Measurements from ENCODE around the gene LRWD1.
"Not testable (repeated sequence)": the region's sequence is repeated elsewhere in the genome, so short reads cannot be mapped to it uniquely, and the experiment has no call there.

LRWD1 gene

GRCh38 chr7:102473271-102473991 is 8.6 kb downstream of the LRWD1 start:
- H3K4me3 ChIP-seq (ENCODE audit: low read depth, low read length), result no peak overlapping the region
- DNase-seq (ENCODE audit: low read depth), result no peak
- TF ChIP-seq, protein P1, sequence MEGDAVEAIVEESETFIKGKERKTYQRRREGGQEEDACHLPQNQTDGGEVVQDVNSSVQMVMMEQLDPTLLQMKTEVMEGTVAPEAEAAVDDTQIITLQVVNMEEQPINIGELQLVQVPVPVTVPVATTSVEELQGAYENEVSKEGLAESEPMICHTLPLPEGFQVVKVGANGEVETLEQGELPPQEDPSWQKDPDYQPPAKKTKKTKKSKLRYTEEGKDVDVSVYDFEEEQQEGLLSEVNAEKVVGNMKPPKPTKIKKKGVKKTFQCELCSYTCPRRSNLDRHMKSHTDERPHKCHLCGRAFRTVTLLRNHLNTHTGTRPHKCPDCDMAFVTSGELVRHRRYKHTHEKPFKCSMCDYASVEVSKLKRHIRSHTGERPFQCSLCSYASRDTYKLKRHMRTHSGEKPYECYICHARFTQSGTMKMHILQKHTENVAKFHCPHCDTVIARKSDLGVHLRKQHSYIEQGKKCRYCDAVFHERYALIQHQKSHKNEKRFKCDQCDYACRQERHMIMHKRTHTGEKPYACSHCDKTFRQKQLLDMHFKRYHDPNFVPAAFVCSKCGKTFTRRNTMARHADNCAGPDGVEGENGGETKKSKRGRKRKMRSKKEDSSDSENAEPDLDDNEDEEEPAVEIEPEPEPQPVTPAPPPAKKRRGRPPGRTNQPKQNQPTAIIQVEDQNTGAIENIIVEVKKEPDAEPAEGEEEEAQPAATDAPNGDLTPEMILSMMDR (IDR thresholded peaks at IDR 0.05; ENCODE audit: insufficient read depth, low read depth, low read length, missing control alignments), result no peak

- H3K4me3 ChIP-seq (ENCODE audit: low read depth, low read length); DNase-seq (ENCODE audit: low read depth): not testable (repeated sequence)
Observed at GRCh38 chr7:102474116-102474515, 9.3 kb downstream of the LRWD1 start.

DNA sequence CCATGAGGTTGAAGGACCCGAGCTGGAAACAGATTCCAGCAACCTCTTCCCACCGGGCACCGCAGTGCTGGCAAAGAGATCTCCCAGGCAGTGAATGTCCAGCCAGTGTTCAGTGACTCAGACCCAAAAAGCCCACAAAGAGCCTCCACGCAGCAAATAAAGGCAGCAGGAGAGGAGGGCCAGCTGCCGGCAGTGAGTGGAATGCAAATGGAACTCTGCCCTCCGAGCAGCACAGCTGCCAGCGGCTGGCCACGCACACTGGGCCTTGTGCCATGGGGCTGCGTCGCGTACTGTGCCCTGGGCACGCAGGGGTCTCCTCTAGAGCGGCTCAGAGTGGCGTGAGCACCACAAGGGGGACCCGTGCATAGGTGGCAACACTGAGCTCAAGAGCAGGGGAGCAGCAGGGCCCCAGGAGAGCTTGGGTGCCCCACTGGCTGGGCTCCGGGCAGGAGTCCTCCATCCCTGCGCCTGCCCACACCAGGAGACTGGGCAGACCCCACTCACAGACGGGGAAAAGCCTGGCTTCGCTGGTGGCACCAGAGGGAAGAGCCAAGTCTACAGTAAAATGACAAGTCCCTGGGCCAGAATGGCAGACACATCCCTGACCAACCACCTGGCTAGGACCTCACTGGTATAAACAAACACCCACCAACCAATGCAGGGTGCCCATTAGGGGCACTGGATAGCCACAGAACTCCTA is 10.1 kb downstream of the LRWD1 start:
- DNase-seq (ENCODE audit: low read depth); H3K4me3 ChIP-seq (ENCODE audit: low read depth, low read length): not testable (repeated sequence)

GRCh38 chr7:102478314-102479208 is 13.8 kb downstream of the LRWD1 start, which contains the start of gene POLR2J:
Gene POLR2J, minus strand, starts transcription at chr7:102478922. Its CDS starts 62 bp downstream, at chr7:102478860.
- H3K4me3 ChIP-seq (ENCODE audit: low read depth, low read length), result peak within 1 kb of the TSS; percentile 41
- peak; percentile 89 for DNase-seq (ENCODE audit: low read depth)
- TF ChIP-seq, protein P1 (IDR thresholded peaks at IDR 0.05; ENCODE audit: insufficient read depth, low read depth, low read length, missing control alignments), result peak; percentile 33

DNA sequence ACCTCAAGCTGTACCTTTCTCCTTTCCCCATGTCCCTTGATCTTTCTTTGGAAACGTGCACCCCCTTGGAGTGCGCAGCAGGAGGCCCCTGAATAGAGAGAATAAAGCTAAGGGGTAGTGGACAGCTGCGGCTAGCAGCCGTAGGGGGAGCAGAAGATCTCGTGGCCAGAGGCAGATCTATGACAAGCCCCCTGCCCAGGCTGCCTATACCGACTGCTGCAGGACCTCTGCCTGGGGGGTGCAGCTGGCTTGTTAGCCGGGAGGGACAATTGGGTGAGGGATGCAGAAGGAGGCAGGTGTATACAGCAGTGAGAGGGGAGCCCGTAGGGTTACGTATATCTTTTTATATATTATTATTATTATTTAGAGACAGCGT is 14.4 kb downstream of the LRWD1 start:
- not testable (repeated sequence) for H3K4me3 ChIP-seq (ENCODE audit: low read depth, low read length); DNase-seq (ENCODE audit: low read depth)

GRCh38 chr7:102479982-102480637 is 15.3 kb downstream of the LRWD1 start:
- DNase-seq (ENCODE audit: low read depth); H3K4me3 ChIP-seq (ENCODE audit: low read depth, low read length): not testable (repeated sequence)
- TF ChIP-seq, protein P1 (IDR thresholded peaks at IDR 0.05; ENCODE audit: insufficient read depth, low read depth, low read length, missing control alignments), result peak; percentile 30

DNA sequence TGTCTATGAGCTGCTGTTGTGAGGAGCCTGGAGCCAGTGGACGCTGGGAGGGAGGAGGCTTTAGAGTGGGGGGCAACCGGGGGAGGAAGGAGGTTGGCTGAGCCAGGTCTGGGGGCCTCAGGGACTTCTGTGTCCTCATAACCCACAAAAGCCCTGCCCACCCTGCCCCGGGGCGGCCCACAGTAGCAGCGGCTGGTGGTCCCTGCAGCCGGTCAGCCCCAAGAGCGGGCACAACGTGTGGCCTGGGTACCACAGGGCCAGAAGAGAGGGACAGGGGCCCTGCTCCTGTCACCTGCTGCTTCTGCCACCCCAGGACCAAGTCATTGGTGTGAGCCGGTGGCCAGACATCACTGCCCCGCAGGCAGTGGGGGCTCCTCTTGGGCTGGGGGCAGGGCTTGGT is 17.2 kb downstream of the LRWD1 start:
- DNase-seq (ENCODE audit: low read depth), result not testable (repeated sequence)

GRCh38 chr7:102484317-102484716 is 19.5 kb downstream of the LRWD1 start:
- not testable (repeated sequence) for DNase-seq (ENCODE audit: low read depth)

More for the DNA sequence above, 17.2 kb downstream of the LRWD1 start:
- not testable (repeated sequence) for H3K4me3 ChIP-seq (ENCODE audit: low read depth, low read length)

GRCh38 chr7:102490529-102491075 is 25.8 kb downstream of the LRWD1 start:
- not testable (repeated sequence) for DNase-seq (ENCODE audit: low read depth)

More at GRCh38 chr7:102484317-102484716, 19.5 kb downstream of the LRWD1 start:
- H3K4me3 ChIP-seq (ENCODE audit: low read depth, low read length), result not testable (repeated sequence)

DNA sequence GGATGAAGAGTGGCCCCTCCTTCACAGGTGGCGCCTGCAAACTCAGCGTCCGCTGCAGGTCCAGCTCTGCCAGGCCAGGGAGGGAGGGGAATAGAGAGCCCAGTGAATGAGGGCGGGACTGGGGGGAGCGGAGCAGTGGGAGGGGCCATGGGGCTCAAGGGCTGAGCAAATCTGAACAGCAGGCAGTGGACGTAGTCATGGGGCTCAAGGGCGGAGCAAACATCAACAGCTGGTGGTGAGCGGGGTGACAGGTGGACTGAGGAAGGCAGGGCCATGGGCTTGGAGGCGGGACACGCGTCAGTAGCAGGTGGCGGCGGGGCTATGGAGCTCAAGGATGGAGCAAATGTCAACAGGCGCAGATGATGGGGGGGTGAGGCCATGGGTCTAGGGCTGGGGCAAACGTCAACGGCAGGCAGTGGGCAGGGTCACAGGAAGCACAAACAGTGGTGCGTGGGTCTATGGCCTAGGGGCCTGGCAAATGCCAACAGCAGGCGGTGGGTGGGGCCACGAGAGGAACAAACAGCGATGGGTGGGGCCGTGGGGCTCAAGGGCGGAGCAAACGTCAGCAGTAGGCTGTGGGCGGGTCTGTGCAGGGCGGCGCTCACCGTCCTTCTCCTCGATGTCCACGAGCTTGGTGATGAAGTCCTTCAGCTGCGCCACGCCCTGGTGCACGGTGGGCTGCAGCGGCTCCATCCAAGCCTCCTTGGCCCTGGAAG is 28.6 kb downstream of the LRWD1 start:
- H3K4me3 ChIP-seq (ENCODE audit: low read depth, low read length); DNase-seq (ENCODE audit: low read depth): not testable (repeated sequence)

More at GRCh38 chr7:102490529-102491075, 25.8 kb downstream of the LRWD1 start:
- H3K4me3 ChIP-seq (ENCODE audit: low read depth, low read length), result not testable (repeated sequence)

DNA sequence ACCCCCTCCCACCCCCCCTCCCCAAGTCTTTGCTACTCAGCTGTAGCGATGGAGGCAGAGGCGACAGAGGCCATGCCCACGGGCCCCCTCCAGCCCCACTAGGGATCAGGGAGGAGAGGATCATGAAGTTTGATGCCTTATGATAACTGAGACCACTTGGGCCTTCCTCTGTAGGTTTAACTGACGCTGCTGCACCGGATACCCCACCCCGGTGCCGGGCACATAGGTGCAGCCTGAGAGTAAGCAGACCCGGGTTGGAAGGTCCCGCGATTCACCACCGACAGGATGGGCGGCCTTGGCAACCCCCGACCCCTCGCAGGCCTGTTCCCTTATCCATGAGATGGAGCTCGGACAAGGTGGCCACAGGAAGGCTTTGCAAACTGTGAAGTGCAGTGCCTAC is 29.2 kb downstream of the LRWD1 start:
- H3K4me3 ChIP-seq (ENCODE audit: low read depth, low read length); DNase-seq (ENCODE audit: low read depth): not testable (repeated sequence)

- DNase-seq (ENCODE audit: low read depth); H3K4me3 ChIP-seq (ENCODE audit: low read depth, low read length): not testable (repeated sequence)
Observed at GRCh38 chr7:102494473-102495149, 29.8 kb downstream of the LRWD1 start.

GRCh38 chr7:102496861-102497260 is 32.1 kb downstream of the LRWD1 start:
- not testable (repeated sequence) for DNase-seq (ENCODE audit: low read depth); H3K4me3 ChIP-seq (ENCODE audit: low read depth, low read length)

All from GM12865 (cell line).